Measurements from ENCODE around the gene MAP7.
A peak's percentile ranks its signal among the peaks of the same experiment; 100 is the strongest.

The MAP7 gene

GRCh38 chr6:136549300-136550044 is 750 bp downstream of the MAP7 start:
- Histone ChIP-seq H3K23ac (ENCODE audit: low read depth, low read length, poor library complexity) (no peak overlapping the region), H3K9me3 (replicated peaks in 1 of 2; ENCODE audit: control insufficient read depth in 2 of 2, insufficient read depth in 1 of 2, low read depth in 1 of 2, low read length in 2 of 2) (no peaks in the 10 kb centered on the region), H2BK12ac (ENCODE audit: low read length) (no peak overlapping the region), H2BK5ac (ENCODE audit: low read length) (no peak overlapping the region), H4K8ac (ENCODE audit: low read depth, low read length) (no peak overlapping the region), H3K27ac (replicated peaks; ENCODE audit: low read length) (no peak overlapping the region), H3K14ac (ENCODE audit: low read length) (no peak overlapping the region), H3K9ac (ENCODE audit: low read depth, low read length, poor library complexity) (peak overlapping the region; percentile 39), H3K4me3 (ENCODE audit: low read length in 2 of 2) (peak overlapping the region; percentile 52 to 94), H3K79me1 (ENCODE audit: low read depth, low read length) (no peaks in the 10 kb centered on the region), H2AK5ac (ENCODE audit: low read depth, low read length) (no peak overlapping the region), H2BK120ac (ENCODE audit: low read depth, low read length) (no peak overlapping the region), H3K4me1 (ENCODE audit: control insufficient read depth in 2 of 2, insufficient read depth in 1 of 2, low read depth in 1 of 2, low read length in 2 of 2) (peaks cover 4% of the 10 kb centered on the region in 2 donors), H3K4me2 (ENCODE audit: insufficient read depth, low read length, poor library complexity, severe bottlenecking) (peak overlapping the region; percentile 89), H2AFZ (ENCODE audit: low read length) (peak overlapping the region; percentile 95), H3K18ac (ENCODE audit: low read length) (peak overlapping the region; percentile 53), H2BK15ac (ENCODE audit: low read length) (peak overlapping the region; percentile 31), H4K91ac (ENCODE audit: low read depth, low read length, poor library complexity) (no peak overlapping the region), H3K4ac (ENCODE audit: low read length) (no peak overlapping the region), H3K36me3 (replicated peaks in 1 of 2; ENCODE audit: control insufficient read depth in 2 of 2, insufficient read depth in 2 of 2, low read length in 2 of 2) (no peaks in the 10 kb centered on the region), H3K27me3 (ENCODE audit: control insufficient read depth in 3 of 3, insufficient read depth in 3 of 3, low read depth in 1 of 3, low read length in 3 of 3) (peaks cover 3 to 58% (median 29%) of the 10 kb centered on the region in 3 experiments)
- no peak for DNase-seq (ENCODE audit: low spot score)
- no CpG with 5 or more reads among the region's 42 CpGs for WGBS, 2 donors (ENCODE audit: extremely low coverage in 2 of 2, insufficient read length in 2 of 2, insufficient replicate concordance in 1 of 2)

DNA sequence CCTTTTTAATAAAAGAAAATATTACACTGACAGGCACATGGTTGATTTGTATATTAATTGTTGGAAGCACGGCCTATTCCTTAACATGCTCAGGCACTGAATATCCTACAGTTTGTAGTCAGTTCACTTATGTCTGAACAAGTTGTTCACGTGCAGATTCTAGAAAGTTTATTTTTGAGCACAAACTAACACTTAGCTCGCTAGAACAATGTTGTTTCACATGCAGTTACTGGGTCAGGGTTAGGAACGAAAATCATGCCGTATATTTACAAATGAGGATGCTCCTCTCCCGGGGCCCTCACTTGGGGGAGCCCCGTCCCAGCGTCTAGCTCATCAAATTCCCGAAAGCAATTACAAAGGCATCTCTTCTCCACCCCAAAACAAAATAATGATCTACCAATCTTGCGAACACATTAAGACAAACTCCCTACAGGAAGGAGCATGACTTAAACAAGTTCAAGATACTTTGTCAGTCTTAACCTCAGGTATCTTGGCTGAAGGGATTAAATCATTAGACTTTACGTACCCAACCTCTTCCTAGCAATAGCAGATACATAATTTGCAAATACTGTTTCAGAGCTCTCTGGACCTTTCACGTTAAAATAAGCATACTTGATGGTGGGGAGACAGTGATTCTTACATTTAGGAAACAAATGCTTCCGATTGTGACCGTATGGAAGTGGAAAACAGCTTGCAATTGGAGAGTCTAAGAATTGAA is 1.5 kb downstream of the MAP7 start:
- H3K4me3 ChIP-seq (ENCODE audit: low read length in 2 of 2): no peak overlapping the region

GRCh38 chr6:136547871-136548270 is 2.4 kb downstream of the MAP7 start:
- no peaks in the 10 kb centered on the region for H3K79me1 ChIP-seq (ENCODE audit: low read depth, low read length)
- H3K27ac ChIP-seq (replicated peaks; ENCODE audit: low read length): no peak overlapping the region
- H3K4me1 ChIP-seq (ENCODE audit: control insufficient read depth in 2 of 2, insufficient read depth in 1 of 2, low read depth in 1 of 2, low read length in 2 of 2): peaks cover 4% of the 10 kb centered on the region in 2 donors
- no peak overlapping the region for H3K9ac ChIP-seq (ENCODE audit: low read depth, low read length, poor library complexity)
- H2BK12ac ChIP-seq (ENCODE audit: low read length): no peak overlapping the region
- H3K18ac ChIP-seq (ENCODE audit: low read length): no peak overlapping the region
- H2BK15ac ChIP-seq (ENCODE audit: low read length): no peak overlapping the region
- no peak overlapping the region for H2AFZ ChIP-seq (ENCODE audit: low read length)
- H3K4me3 ChIP-seq (ENCODE audit: low read length in 2 of 2): no peak overlapping the region
- no peak overlapping the region for H3K14ac ChIP-seq (ENCODE audit: low read length)
- H2BK5ac ChIP-seq (ENCODE audit: low read length): no peak overlapping the region
- no peaks in the 10 kb centered on the region for H3K36me3 ChIP-seq (replicated peaks in 1 of 2; ENCODE audit: control insufficient read depth in 2 of 2, insufficient read depth in 2 of 2, low read length in 2 of 2)
- no peak overlapping the region for H2AK5ac ChIP-seq (ENCODE audit: low read depth, low read length)
- H3K4me2 ChIP-seq (ENCODE audit: insufficient read depth, low read length, poor library complexity, severe bottlenecking): no peak overlapping the region
- no peak for DNase-seq (ENCODE audit: low spot score)
- H3K4ac ChIP-seq (ENCODE audit: low read length): no peak overlapping the region
- H2BK120ac ChIP-seq (ENCODE audit: low read depth, low read length): no peak overlapping the region
- no CpG with 5 or more reads among the region's 1 CpG for WGBS, 2 donors (ENCODE audit: extremely low coverage in 2 of 2, insufficient read length in 2 of 2, insufficient replicate concordance in 1 of 2)
- no peak overlapping the region for H4K91ac ChIP-seq (ENCODE audit: low read depth, low read length, poor library complexity)
- H3K23ac ChIP-seq (ENCODE audit: low read depth, low read length, poor library complexity): no peak overlapping the region
- peaks cover 3 to 49% (median 29%) of the 10 kb centered on the region in 3 experiments for H3K27me3 ChIP-seq (ENCODE audit: control insufficient read depth in 3 of 3, insufficient read depth in 3 of 3, low read depth in 1 of 3, low read length in 3 of 3)
- H3K9me3 ChIP-seq (replicated peaks in 1 of 2; ENCODE audit: control insufficient read depth in 2 of 2, insufficient read depth in 1 of 2, low read depth in 1 of 2, low read length in 2 of 2): no peaks in the 10 kb centered on the region
- H4K8ac ChIP-seq (ENCODE audit: low read depth, low read length): no peak overlapping the region

More for the DNA sequence above, 1.5 kb downstream of the MAP7 start:
- Histone ChIP-seq H4K8ac (ENCODE audit: low read depth, low read length) (no peak overlapping the region), H4K91ac (ENCODE audit: low read depth, low read length, poor library complexity) (no peak overlapping the region), H3K4me2 (ENCODE audit: insufficient read depth, low read length, poor library complexity, severe bottlenecking) (no peak overlapping the region), H2BK15ac (ENCODE audit: low read length) (no peak overlapping the region), H3K9me3 (replicated peaks in 1 of 2; ENCODE audit: control insufficient read depth in 2 of 2, insufficient read depth in 1 of 2, low read depth in 1 of 2, low read length in 2 of 2) (no peaks in the 10 kb centered on the region), H3K4me1 (ENCODE audit: control insufficient read depth in 2 of 2, insufficient read depth in 1 of 2, low read depth in 1 of 2, low read length in 2 of 2) (peaks cover 4% of the 10 kb centered on the region in 2 donors), H2BK12ac (ENCODE audit: low read length) (no peak overlapping the region), H3K18ac (ENCODE audit: low read length) (no peak overlapping the region), H3K23ac (ENCODE audit: low read depth, low read length, poor library complexity) (no peak overlapping the region), H2AFZ (ENCODE audit: low read length) (no peak overlapping the region), H2BK120ac (ENCODE audit: low read depth, low read length) (no peak overlapping the region), H3K9ac (ENCODE audit: low read depth, low read length, poor library complexity) (no peak overlapping the region), H3K4ac (ENCODE audit: low read length) (no peak overlapping the region), H3K14ac (ENCODE audit: low read length) (no peak overlapping the region), H2AK5ac (ENCODE audit: low read depth, low read length) (no peak overlapping the region), H3K27me3 (ENCODE audit: control insufficient read depth in 3 of 3, insufficient read depth in 3 of 3, low read depth in 1 of 3, low read length in 3 of 3) (peaks cover 3 to 55% (median 29%) of the 10 kb centered on the region in 3 experiments), H3K36me3 (replicated peaks in 1 of 2; ENCODE audit: control insufficient read depth in 2 of 2, insufficient read depth in 2 of 2, low read length in 2 of 2) (no peaks in the 10 kb centered on the region), H2BK5ac (ENCODE audit: low read length) (no peak overlapping the region), H3K79me1 (ENCODE audit: low read depth, low read length) (no peaks in the 10 kb centered on the region), H3K27ac (replicated peaks; ENCODE audit: low read length) (no peak overlapping the region)
- WGBS, 2 donors (ENCODE audit: extremely low coverage in 2 of 2, insufficient read length in 2 of 2, insufficient replicate concordance in 1 of 2): no CpG with 5 or more reads among the region's 14 CpGs
- DNase-seq (ENCODE audit: low spot score): no peak

DNA sequence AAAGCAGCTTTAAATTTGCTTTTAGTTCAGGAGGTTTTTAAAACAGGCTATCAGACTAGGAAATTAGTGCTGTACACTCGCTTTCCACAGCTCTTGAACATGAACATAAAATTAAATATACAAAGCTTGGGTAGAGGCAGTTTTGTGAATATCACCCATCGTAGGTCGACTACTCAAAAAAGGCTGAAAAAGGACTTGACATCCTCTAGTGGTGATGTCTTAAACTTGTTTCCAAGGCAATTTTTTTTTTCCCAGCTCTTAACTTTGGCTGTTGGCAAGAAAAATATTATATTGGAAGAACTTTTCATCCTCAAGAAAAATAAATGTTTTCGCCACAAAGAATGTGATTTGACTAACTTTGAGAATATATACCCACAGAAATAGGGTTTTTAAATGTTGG is 2.9 kb downstream of the MAP7 start:
- Histone ChIP-seq H4K8ac (ENCODE audit: low read depth, low read length) (no peak overlapping the region), H2AK5ac (ENCODE audit: low read depth, low read length) (no peak overlapping the region), H3K9ac (ENCODE audit: low read depth, low read length, poor library complexity) (no peak overlapping the region), H2BK15ac (ENCODE audit: low read length) (no peak overlapping the region), H3K4me2 (ENCODE audit: insufficient read depth, low read length, poor library complexity, severe bottlenecking) (no peak overlapping the region), H3K14ac (ENCODE audit: low read length) (no peak overlapping the region), H2BK120ac (ENCODE audit: low read depth, low read length) (no peak overlapping the region), H3K4ac (ENCODE audit: low read length) (no peak overlapping the region), H3K36me3 (replicated peaks in 1 of 2; ENCODE audit: control insufficient read depth in 2 of 2, insufficient read depth in 2 of 2, low read length in 2 of 2) (no peaks in the 10 kb centered on the region), H3K4me1 (ENCODE audit: control insufficient read depth in 2 of 2, insufficient read depth in 1 of 2, low read depth in 1 of 2, low read length in 2 of 2) (peaks cover 4% of the 10 kb centered on the region in 2 donors), H3K27me3 (ENCODE audit: control insufficient read depth in 3 of 3, insufficient read depth in 3 of 3, low read depth in 1 of 3, low read length in 3 of 3) (peaks cover 3 to 48% (median 29%) of the 10 kb centered on the region in 3 experiments), H3K9me3 (replicated peaks in 1 of 2; ENCODE audit: control insufficient read depth in 2 of 2, insufficient read depth in 1 of 2, low read depth in 1 of 2, low read length in 2 of 2) (no peaks in the 10 kb centered on the region), H4K91ac (ENCODE audit: low read depth, low read length, poor library complexity) (no peak overlapping the region), H2BK12ac (ENCODE audit: low read length) (no peak overlapping the region), H2AFZ (ENCODE audit: low read length) (no peak overlapping the region), H3K18ac (ENCODE audit: low read length) (no peak overlapping the region), H2BK5ac (ENCODE audit: low read length) (no peak overlapping the region), H3K27ac (replicated peaks; ENCODE audit: low read length) (no peak overlapping the region), H3K79me1 (ENCODE audit: low read depth, low read length) (no peaks in the 10 kb centered on the region), H3K23ac (ENCODE audit: low read depth, low read length, poor library complexity) (no peak overlapping the region), H3K4me3 (ENCODE audit: low read length in 2 of 2) (no peak overlapping the region)
- DNase-seq (ENCODE audit: low spot score): no peak
- WGBS, 2 donors (ENCODE audit: extremely low coverage in 2 of 2, insufficient read length in 2 of 2, insufficient replicate concordance in 1 of 2): no CpG with 5 or more reads among the region's 4 CpGs
